Gastrocnemius medialis (tissue), 4 donors: ENCODE measurements around the gene RASAL3. TPM values are rescaled to one million over a fixed set of nuclear protein-coding genes. Genes with fewer than 3 reads are reported as not detected.

Experiments
- ATAC-seq, 2 donors: fragments of 150-250 bp; one replicate each; pipeline ENCODE4 v1.9.1; 2016
- DNase-seq, 2 donors: peaks; one replicate each; pipeline ENCODE4 v3.0.0-alpha.2; 2019
- H3K27ac ChIP-seq, 4 donors: fragments of 200-600 bp; sonication (generic); 1 replicate in 1 of 4; 2 replicates in 3 of 4; pipeline ENCODE4 v1.5.1; 2016 to 2018; ENCODE audit warnings: mild to moderate bottlenecking in 2 of 4, moderate library complexity in 1 of 4
- H3K27me3 ChIP-seq, 3 donors: fragments of 200-600 bp; sonication (generic) in 2 of 3; 1 replicate in 1 of 3; 2 replicates in 2 of 3; pipeline versions ENCODE4 v1.5.1 to v1.6.0; 2016 to 2019; ENCODE audit warnings: mild to moderate bottlenecking in 1 of 3, moderate library complexity in 1 of 3
- H3K36me3 ChIP-seq, 2 donors: fragments of 200-600 bp; sonication (generic) in 1 of 2; one replicate each; pipeline ENCODE4 v1.5.1; 2017 to 2018
- H3K4me1 ChIP-seq, 2 donors: fragments of 200-600 bp; sonication (generic) in 1 of 2; one replicate each; pipeline ENCODE4 v1.5.1; 2016 to 2017; ENCODE audit warnings: mild to moderate bottlenecking in 2 of 2
- H3K4me3 ChIP-seq, 4 donors: fragments of 200-600 bp; sonication (generic) in 3 of 4; 1 replicate in 1 of 4; 2 replicates in 3 of 4; pipeline ENCODE4 v1.5.1; 2016 to 2019; ENCODE audit warnings: mild to moderate bottlenecking in 2 of 4
- H3K9me3 ChIP-seq, 3 donors: fragments of 200-600 bp; sonication (generic) in 2 of 3; 1 replicate in 1 of 3; 2 replicates in 2 of 3; pipeline ENCODE4 v1.5.1; 2016 to 2019
- POLR2A ChIP-seq, 2 donors: fragments of 450-650 bp; IDR thresholded peaks; one replicate each; pipeline ENCODE4 v1.6.1; 2017; ENCODE audit warnings: antibody characterized with exemption in 2 of 2, mild to moderate bottlenecking in 2 of 2, moderate library complexity in 2 of 2
- in situ Hi-C, 4 donors: fragments of 200-750 bp; cut with MboI; loops; one replicate each; pipeline versions ENCODE4 v1.15.0 to v1.8.0; 2017; ENCODE audit warnings: low sequenced_read_pairs in 4 of 4
- intact Hi-C: fragments of 100-400 bp; cut with DNase I; formaldehyde crosslinking; loops from one replicate; pipeline ENCODE4 v1.15.1; 2023; ENCODE audit warnings: low total_unique reads
- total RNA-seq, 4 donors: library from RNA; depleted of rRNA; stranded (reverse); fragments of >200 nt; gene quantifications; one replicate each; pipeline versions ENCODE4 v1.1.0 to v1.2.3, GENCODE V29; 2016
- TF ChIP-seq, protein P1 (sequence below), 5 experiments: fragments of 450-650 bp in 3 of 5; fragments of 200-600 bp in 2 of 5; sonication (generic) in 2 of 5; IDR thresholded peaks in 4 of 5; conservative IDR thresholded peaks in 1 of 5; 1 replicate in 4 of 5; 2 replicates in 1 of 5; pipeline ENCODE4 v1.5.1; 2016 to 2019; ENCODE audit warnings: antibody characterized with exemption in 5 of 5, mild to moderate bottlenecking in 3 of 5, moderate library complexity in 3 of 5

RASAL3 gene
- total RNA-seq, 4 donors from 2014 or later: 0.36 to 1.6 (median 0.38) TPM; not detected in 1

DNA sequence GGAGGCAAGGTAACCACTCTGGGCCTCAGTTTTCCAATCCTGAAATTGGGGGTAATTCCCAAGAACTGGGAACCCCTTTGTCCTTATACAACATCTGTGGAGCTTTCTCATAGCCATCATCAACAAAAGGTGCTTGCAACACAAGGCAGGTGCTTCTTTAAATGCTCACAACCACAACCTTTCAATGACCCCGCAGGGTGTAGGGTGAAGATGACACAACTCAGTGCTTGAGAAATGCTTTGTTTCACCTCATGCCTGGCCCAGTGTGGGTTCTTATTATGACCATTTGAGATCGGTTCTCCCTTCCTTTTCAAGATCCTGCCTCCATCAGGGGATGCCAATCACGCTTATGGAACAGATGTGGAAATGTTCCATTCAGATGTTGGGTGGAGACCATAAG, 23.0 kb downstream of the RASAL3 start:
- ATAC-seq (no peak), DNase-seq (peak in 1 of 2 donors; percentile 9)
- TF ChIP-seq, protein P1, sequence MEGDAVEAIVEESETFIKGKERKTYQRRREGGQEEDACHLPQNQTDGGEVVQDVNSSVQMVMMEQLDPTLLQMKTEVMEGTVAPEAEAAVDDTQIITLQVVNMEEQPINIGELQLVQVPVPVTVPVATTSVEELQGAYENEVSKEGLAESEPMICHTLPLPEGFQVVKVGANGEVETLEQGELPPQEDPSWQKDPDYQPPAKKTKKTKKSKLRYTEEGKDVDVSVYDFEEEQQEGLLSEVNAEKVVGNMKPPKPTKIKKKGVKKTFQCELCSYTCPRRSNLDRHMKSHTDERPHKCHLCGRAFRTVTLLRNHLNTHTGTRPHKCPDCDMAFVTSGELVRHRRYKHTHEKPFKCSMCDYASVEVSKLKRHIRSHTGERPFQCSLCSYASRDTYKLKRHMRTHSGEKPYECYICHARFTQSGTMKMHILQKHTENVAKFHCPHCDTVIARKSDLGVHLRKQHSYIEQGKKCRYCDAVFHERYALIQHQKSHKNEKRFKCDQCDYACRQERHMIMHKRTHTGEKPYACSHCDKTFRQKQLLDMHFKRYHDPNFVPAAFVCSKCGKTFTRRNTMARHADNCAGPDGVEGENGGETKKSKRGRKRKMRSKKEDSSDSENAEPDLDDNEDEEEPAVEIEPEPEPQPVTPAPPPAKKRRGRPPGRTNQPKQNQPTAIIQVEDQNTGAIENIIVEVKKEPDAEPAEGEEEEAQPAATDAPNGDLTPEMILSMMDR (IDR thresholded peaks at IDR 0.05 in 4 of 5, conservative IDR thresholded peaks at IDR 0.05 in 1 of 5): no peak
- TF ChIP-seq POLR2A (IDR thresholded peaks at IDR 0.05): no peak
- H3K27ac ChIP-seq: no peak overlapping the region
- peaks cover 0 to 4% of the 10 kb centered on the region in 2 donors for H3K36me3 ChIP-seq
- no peaks in the 10 kb centered on the region for H3K27me3 ChIP-seq
- H3K9me3 ChIP-seq: no peaks in the 10 kb centered on the region
- H3K4me1 ChIP-seq: peaks cover 36 to 39% of the 10 kb centered on the region in 2 donors
- H3K4me3 ChIP-seq: no peak overlapping the region
- in situ Hi-C loops: loop anchor here in 2 of 4 donors (25.0 kb wide), 1 partner anchor 179 kb away; no protein-coding TSS in a partner anchor
- intact Hi-C loops: loop anchor here (10.0 kb wide), 1 partner anchor 877 kb away; no protein-coding TSS in a partner anchor

DNA sequence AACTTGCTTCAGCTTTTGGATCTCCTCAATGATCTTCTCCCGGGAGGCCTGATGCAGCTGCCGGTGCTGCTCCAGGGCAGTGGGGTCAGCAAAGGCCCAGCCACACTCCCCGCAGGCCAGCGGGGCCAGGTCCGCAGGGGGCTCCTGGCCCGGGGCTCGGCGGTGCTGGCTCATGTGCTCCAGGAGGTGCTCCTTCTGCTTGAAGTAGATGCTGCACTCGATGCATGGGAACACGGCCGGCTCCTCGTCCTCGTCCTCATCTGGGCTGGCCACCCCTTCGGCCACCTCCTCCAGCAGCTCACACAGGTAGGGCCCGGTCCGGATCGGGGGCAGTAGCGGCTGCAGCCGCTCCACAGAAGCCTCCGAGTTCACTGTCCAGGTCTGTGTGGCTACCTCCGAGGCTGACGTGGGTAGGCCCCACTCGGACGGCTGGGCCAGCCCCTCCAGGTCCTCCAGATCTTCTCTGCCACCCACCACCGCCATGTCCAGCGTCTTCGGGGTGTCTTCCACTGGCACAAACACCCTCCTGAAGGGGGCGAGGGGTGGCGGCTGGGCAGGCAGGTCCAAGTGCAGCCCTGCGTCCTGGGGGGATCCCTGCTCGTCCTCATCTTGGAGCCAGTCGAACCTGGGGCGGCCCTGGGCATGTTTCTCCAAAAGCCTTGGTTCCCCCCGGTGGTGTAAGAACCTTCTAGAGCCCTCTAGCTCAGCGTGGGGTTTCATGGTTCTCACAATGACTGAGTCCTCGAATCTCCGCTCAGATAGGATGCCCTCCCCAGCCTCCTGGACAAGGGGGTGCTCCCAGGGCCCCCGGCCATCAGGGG, 24.3 kb downstream of the RASAL3 start:
- peak in 1 of 2 donors; percentile 10 for DNase-seq
- no peaks in the 10 kb centered on the region for H3K9me3 ChIP-seq
- H3K36me3 ChIP-seq: peaks cover 0 to 4% of the 10 kb centered on the region in 2 donors
- no peak overlapping the region for H3K27ac ChIP-seq
- intact Hi-C loops (loop anchor here (10.0 kb wide), 1 partner anchor 875 kb away; no protein-coding TSS in a partner anchor), in situ Hi-C loops (loop anchor here in 2 of 4 donors (10.0 to 25.0 kb wide), 2 partner anchors 65 to 178 kb away; partner anchors contain the start of gene AKAP8 (in 1 of the 2))
- TF ChIP-seq, protein P1 (IDR thresholded peaks at IDR 0.05 in 4 of 5, conservative IDR thresholded peaks at IDR 0.05 in 1 of 5): no peak
- TF ChIP-seq POLR2A (IDR thresholded peaks at IDR 0.05): no peak
- peaks cover 24 to 27% of the 10 kb centered on the region in 2 donors for H3K4me1 ChIP-seq
- no peaks in the 10 kb centered on the region for H3K27me3 ChIP-seq
- ATAC-seq: no peak
- no peak overlapping the region for H3K4me3 ChIP-seq

DNA sequence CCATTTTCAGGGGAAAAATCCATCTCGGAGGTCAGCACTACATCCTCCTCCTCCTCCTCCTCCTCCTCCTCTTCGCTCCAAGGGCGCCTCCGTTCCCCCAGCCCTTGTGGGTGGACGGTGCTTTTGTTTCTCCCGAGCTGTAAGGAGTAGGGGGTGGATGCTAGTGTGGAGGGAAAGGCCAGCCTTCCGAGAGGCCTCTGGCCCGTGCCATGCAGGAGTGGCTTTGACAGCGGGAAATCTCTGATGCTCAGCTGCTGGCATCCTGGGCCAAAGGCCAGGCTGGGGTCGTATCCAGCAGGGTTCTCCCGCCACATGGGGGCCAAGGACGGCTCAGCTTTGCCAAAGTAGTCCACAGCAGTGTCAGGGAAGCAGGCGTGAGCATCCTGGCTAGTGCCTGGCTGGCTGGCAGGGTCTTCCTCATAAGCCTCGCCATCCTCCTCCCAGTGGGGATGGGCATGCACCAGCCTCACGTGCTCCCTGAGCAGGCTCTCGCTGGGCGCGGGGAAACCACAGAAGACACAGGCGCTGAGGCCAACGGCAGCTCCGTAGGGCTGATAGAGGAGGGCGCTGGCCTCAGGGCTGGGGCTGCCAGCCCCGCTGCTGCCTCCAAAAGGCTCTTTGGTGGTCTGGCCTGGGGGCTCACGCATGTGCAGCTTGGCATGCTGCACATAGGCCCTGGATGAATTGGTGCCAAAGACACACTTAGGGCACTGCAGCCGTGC, 25.1 kb downstream of the RASAL3 start:
- Histone ChIP-seq H3K4me1 (peaks cover 17 to 19% of the 10 kb centered on the region in 2 donors), H3K27me3 (no peaks in the 10 kb centered on the region), H3K36me3 (peaks cover 0 to 4% of the 10 kb centered on the region in 2 donors), H3K9me3 (no peaks in the 10 kb centered on the region), H3K4me3 (no peak overlapping the region), H3K27ac (no peak overlapping the region)
- TF ChIP-seq POLR2A (IDR thresholded peaks at IDR 0.05): no peak
- TF ChIP-seq, protein P1 (IDR thresholded peaks at IDR 0.05 in 4 of 5, conservative IDR thresholded peaks at IDR 0.05 in 1 of 5): no peak
- intact Hi-C loops: no loop called here
- ATAC-seq (no peak), DNase-seq (no peak)
- in situ Hi-C loops: loop anchor here in 2 of 4 donors (10.0 to 25.0 kb wide), 2 partner anchors 64 to 177 kb away; partner anchors contain the start of gene AKAP8 (in 1 of the 2)

DNA sequence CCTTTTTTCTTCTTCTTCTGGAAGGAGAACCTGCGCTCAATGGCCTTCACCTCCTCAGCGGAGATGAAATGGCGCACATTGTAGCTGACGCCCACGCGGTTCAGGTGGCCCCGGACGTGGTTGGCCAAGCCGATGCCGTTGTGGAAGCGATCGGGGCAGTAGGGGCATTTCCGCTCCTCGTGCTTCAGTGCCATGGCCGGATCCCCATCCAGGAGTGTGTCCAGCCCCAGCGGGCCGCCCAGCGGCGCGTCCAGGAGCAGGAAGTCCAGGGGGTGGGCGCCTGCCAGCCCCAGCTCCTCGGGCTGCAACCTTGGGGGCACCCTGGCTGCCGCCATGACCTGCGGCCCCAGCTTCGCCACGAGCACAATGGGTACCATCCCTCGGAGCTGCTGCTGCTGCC, 25.8 kb downstream of the RASAL3 start:
- intact Hi-C loops: no loop called here
- no peak overlapping the region for H3K27ac ChIP-seq
- peaks cover 11 to 13% of the 10 kb centered on the region in 2 donors for H3K4me1 ChIP-seq
- in situ Hi-C loops: loop anchor here in 2 of 4 donors (10.0 to 25.0 kb wide), 2 partner anchors 64 to 176 kb away; partner anchors contain the start of gene AKAP8 (in 1 of the 2)
- no peaks in the 10 kb centered on the region for H3K27me3 ChIP-seq
- no peak for DNase-seq
- no peak overlapping the region for H3K4me3 ChIP-seq
- H3K9me3 ChIP-seq: no peaks in the 10 kb centered on the region
- peaks cover 0 to 4% of the 10 kb centered on the region in 2 donors for H3K36me3 ChIP-seq
- no peak for ATAC-seq
- no peak for TF ChIP-seq POLR2A (IDR thresholded peaks at IDR 0.05)
- TF ChIP-seq, protein P1 (IDR thresholded peaks at IDR 0.05 in 4 of 5, conservative IDR thresholded peaks at IDR 0.05 in 1 of 5): no peak
